Thymus (tissue), 11 donors: Measurements from ENCODE around the gene GAS7. TPM values are rescaled to one million over a fixed set of nuclear protein-coding genes. Genes with fewer than 3 reads are reported as not detected.
A peak's percentile ranks its signal among the peaks of the same experiment; 100 is the strongest.

Experiments used
- DNase-seq, 9 donors: peaks; one replicate each; pipeline ENCODE4 v3.0.0-alpha.2; 2013; ENCODE audit warnings: low spot score in 9 of 9, low read depth in 6 of 9, missing footprints in 1 of 9
- H3K27ac ChIP-seq, 2 donors: one replicate each; pipeline ENCODE4 v1.5.1; 2013; ENCODE audit warnings: control low read depth in 1 of 2, low read depth in 1 of 2, low read length in 1 of 2, mild to moderate bottlenecking in 1 of 2, moderate library complexity in 1 of 2
- H3K27me3 ChIP-seq, 2 donors: one replicate each; pipeline ENCODE4 v1.5.1; 2013; ENCODE audit warnings: low read length in 1 of 2; ENCODE audit not compliant: control insufficient read depth in 2 of 2, insufficient read depth in 1 of 2
- H3K36me3 ChIP-seq, 2 donors: one replicate each; pipeline ENCODE4 v1.5.1; 2013; ENCODE audit warnings: low read length in 1 of 2, mild to moderate bottlenecking in 1 of 2, moderate library complexity in 1 of 2; ENCODE audit not compliant: control insufficient read depth in 2 of 2, insufficient read depth in 2 of 2
- H3K4me1 ChIP-seq, 2 donors: one replicate each; pipeline ENCODE4 v1.5.1; 2013; ENCODE audit warnings: low read length in 2 of 2; ENCODE audit not compliant: control insufficient read depth in 2 of 2, insufficient read depth in 2 of 2
- H3K4me3 ChIP-seq, 2 donors: one replicate each; pipeline ENCODE4 v1.5.1; 2013; ENCODE audit warnings: low read length in 2 of 2, control low read depth in 1 of 2, mild to moderate bottlenecking in 1 of 2
- H3K9me3 ChIP-seq, 2 donors: one replicate each; pipeline ENCODE4 v1.5.1; 2013; ENCODE audit warnings: low read length in 1 of 2, mild to moderate bottlenecking in 1 of 2; ENCODE audit not compliant: control insufficient read depth in 2 of 2, insufficient read depth in 1 of 2
- WGBS: extraction: QIAGEN DNeasy Blood & Tissue Kit; methylation state at CpG from one replicate; pipeline ENCODE4 v1.1.7; 2013; 5-methylcytosine and 5-hydroxymethylcytosine counted together
- polyA plus RNA-seq: library from polyadenylated mRNA; stranded (reverse); fragments of 200-250 nt; gene quantifications from one replicate; pipeline ENCODE4 v1.2.3, GENCODE V29; 2013
- total RNA-seq: library from RNA; stranded (reverse); fragments of 120-200 nt; gene quantifications from one replicate; pipeline ENCODE4 v1.2.4, GENCODE V29; 2013
- donor health status: healthy.

Gene GAS7
- total and polyA plus RNA-seq, 2 donors = 4.3 to 9.7 TPM

DNA sequence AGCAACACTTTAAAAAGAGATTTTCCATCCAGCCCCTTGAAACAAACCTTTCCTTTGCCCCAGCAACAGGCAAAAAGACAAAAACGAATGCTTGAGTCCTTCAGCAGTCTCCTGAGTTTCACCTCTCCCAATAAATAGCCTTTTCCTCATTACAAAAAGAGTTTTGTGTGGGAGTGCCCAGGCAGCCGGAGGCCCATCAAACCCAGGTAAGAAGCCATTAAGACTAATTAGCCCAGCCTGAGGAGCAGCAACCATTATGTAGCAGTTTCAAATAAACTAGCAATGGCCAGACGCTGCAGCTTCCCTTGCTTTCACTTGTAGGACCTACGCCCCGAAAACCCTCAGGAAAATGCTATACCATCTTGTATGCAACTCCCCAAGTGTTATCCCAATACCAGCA, 15.6 kb downstream of the GAS7 start:
- H3K36me3 ChIP-seq = no peaks in the 10 kb centered on the region
- 98% methylated on average over 5 of the region's 5 CpGs for WGBS
- H3K4me3 ChIP-seq = no peak overlapping the region
- DNase-seq = no peak
- peaks cover 5 to 13% of the 10 kb centered on the region in 2 donors for H3K4me1 ChIP-seq
- no peaks in the 10 kb centered on the region for H3K9me3 ChIP-seq
- H3K27ac ChIP-seq = no peak overlapping the region
- H3K27me3 ChIP-seq = no peaks in the 10 kb centered on the region

DNA sequence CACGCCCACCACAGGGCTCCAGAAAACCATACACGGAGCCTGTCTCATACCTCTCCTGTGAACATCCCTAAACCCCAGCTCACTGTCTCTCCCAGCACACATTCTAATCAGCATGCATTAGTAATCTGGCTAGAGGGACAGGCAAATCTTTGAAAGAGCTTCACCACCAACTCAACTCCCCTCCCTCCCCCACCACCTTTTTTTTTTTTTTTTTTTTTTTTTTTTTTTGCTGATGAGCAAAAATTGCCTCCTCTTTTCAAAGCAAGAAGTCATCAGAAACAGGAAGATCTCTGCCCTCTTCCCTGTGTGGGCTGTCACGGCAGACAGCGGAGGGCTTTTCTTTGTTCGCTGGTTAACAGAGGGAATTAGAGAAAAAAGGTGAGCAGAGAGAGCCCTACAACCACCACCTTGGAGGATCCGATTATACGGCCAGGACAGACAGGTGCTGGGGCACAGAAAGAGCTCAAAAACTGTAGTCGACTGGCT, 19.9 kb downstream of the GAS7 start:
- no peaks in the 10 kb centered on the region for H3K27me3 ChIP-seq
- no peak for DNase-seq
- H3K27ac ChIP-seq = no peak overlapping the region
- H3K4me3 ChIP-seq = no peak overlapping the region
- no peaks in the 10 kb centered on the region for H3K9me3 ChIP-seq
- 46% methylated on average over 8 of the region's 8 CpGs for WGBS
- peaks cover 5 to 22% of the 10 kb centered on the region in 2 donors for H3K4me1 ChIP-seq
- no peaks in the 10 kb centered on the region for H3K36me3 ChIP-seq

DNA sequence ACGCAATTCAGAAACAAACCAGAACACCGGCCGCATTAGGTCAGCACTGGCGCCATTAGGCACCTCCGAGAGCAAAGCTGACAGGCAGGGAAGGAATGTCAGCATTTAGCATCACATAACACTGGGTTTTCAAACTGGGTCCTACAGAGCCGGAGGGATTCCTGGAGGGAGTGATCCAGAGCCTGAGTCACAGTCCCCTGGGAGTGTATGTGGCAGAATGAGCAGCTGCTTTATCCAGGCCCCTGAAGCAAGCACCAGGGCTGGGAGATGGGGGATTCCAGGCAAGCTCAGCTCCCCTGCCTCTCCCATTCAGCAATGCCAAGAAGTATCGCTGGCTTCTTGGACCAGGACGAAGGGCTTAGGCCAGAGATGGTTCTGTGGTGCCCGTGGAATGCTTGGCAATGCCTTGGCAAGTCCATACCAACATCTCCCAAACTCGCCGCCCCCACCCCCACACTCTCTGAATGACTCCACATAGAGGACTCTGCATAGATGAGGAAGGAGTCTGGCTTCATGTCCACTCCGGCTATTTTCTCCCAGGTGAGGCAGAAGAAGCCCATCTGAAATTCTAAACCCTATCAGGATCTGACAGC, 20.4 kb downstream of the GAS7 start:
- peaks cover 5 to 22% of the 10 kb centered on the region in 2 donors for H3K4me1 ChIP-seq
- no peaks in the 10 kb centered on the region for H3K9me3 ChIP-seq
- no peak overlapping the region for H3K4me3 ChIP-seq
- no peak for DNase-seq
- H3K27me3 ChIP-seq = no peaks in the 10 kb centered on the region
- 90% methylated on average over 12 of the region's 12 CpGs for WGBS
- no peak overlapping the region for H3K27ac ChIP-seq
- H3K36me3 ChIP-seq = no peaks in the 10 kb centered on the region

DNA sequence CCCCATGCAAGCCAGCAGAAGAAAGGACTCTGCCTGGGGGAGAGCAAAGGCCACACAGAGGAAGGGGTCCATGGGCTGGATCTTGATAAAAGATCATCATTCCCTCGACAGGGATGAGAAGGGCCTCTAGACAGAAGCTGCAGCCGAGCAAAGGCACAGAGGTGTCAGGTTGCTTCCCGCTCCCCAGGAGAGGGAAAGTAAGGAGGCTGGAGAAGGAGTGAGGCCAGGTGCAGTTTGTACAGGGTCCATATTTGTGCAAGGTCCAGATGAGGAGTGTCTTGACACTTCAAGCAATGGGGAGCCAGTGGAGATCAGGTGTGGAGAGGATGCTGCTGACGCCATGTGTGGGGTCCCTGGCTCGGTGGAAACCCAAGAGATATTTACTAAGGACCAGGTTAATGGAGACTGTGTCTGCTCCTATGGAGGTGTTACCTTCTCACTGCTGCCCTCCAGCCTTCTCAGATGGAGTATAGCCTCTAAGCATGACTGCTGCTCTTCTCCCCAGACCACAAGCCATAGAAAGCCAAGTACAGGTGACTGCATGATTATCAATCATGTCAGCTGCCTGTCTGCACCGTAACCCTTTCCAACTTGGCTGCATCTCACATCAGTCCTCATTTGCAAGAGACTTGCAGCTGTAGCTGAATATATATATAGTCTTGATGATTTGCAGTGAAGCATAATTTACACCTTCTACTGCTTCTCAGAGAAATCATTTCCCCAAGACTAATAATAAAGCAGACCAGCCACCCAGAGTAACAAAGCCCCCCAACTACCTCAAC, 21.1 kb downstream of the GAS7 start:
- DNase-seq = no peak

DNA sequence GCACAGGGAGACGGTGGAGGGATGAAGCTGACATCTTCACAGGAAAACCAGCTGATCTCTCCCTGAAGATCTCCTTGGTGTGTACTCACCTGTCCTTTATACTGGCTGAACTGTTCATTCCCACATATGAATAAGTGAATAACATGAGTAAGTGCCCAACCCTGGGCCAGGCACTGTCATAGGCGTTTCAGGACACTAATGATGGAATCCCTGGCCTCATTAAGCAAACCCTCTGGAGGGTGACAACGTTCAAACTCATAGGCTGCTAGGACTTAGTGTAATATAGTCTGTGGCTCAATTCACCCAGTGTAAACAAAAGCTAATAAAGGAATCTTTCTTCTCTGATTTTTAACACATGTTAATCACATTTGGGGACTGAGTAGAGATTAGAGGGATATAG, 24.5 kb downstream of the GAS7 start:
- no peak for DNase-seq
- H3K27me3 ChIP-seq = no peaks in the 10 kb centered on the region
- H3K9me3 ChIP-seq = no peaks in the 10 kb centered on the region
- no peak overlapping the region for H3K4me3 ChIP-seq
- H3K27ac ChIP-seq = no peak overlapping the region
- no peaks in the 10 kb centered on the region for H3K36me3 ChIP-seq
- 97% methylated on average over 3 of the region's 3 CpGs for WGBS
- H3K4me1 ChIP-seq = peaks cover 23 to 49% of the 10 kb centered on the region in 2 donors

More for the DNA sequence above, 21.1 kb downstream of the GAS7 start:
- Histone ChIP-seq H3K27me3 (no peaks in the 10 kb centered on the region), H3K9me3 (no peaks in the 10 kb centered on the region), H3K27ac (no peak overlapping the region), H3K4me3 (no peak overlapping the region), H3K36me3 (no peaks in the 10 kb centered on the region), H3K4me1 (peaks cover 5 to 26% of the 10 kb centered on the region in 2 donors)
- 91% methylated on average over 6 of the region's 6 CpGs for WGBS

DNA sequence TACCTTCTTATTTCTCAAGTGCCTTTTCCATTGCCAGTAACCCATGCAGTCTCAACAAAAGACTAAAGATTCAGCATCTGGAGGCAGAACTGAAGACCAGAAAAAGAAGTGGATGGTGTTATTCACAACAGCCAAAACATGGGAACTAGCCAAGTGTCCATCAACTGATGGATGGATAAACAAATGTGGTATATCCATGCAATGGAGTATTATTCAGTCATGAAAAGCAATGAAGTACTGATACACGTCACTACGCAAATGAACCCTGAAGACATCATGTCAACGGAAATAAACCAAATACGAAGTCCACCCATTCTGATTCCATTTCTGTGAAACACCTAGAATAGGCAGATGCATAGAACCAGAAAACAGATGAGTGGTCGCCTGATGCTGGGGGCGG, 25.6 kb downstream of the GAS7 start:
- 99% methylated on average over 6 of the region's 6 CpGs for WGBS
- DNase-seq = no peak
- H3K4me3 ChIP-seq = no peak overlapping the region
- H3K27me3 ChIP-seq = no peaks in the 10 kb centered on the region
- peaks cover 18 to 37% of the 10 kb centered on the region in 2 donors for H3K4me1 ChIP-seq
- H3K27ac ChIP-seq = no peak overlapping the region
- H3K9me3 ChIP-seq = no peaks in the 10 kb centered on the region
- H3K36me3 ChIP-seq = no peaks in the 10 kb centered on the region

DNA sequence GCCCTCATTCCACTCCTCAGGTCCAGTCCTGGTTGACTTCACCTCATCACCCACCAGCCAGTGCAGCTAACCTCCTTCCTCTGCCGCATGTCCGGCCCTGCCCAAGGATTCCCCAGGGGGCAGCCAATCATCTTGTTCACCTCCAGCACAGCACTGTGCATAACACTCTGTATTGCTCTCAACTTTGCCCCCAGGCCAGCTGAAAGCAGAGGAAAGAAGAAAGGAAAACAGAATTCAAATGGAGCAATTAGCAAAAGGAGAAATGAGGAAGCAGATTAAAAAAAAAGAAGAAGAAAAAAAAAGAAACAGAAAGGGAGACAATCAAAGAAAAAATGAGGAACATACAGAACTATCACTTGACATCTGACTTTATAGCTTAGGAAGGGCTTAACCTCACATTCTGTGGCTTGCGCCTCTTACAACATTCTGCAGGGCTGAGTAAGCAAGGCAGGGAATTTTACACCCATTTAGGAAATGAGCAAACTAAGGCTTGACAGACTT, 26.1 kb downstream of the GAS7 start:
- no peak for DNase-seq
- Histone ChIP-seq H3K27ac (peak overlapping the region; percentile 63 to 82), H3K4me1 (peaks cover 18 to 33% of the 10 kb centered on the region in 2 donors), H3K27me3 (no peaks in the 10 kb centered on the region), H3K4me3 (no peak overlapping the region), H3K36me3 (no peaks in the 10 kb centered on the region), H3K9me3 (no peaks in the 10 kb centered on the region)
- 36% methylated on average over 3 of the region's 3 CpGs for WGBS

DNA sequence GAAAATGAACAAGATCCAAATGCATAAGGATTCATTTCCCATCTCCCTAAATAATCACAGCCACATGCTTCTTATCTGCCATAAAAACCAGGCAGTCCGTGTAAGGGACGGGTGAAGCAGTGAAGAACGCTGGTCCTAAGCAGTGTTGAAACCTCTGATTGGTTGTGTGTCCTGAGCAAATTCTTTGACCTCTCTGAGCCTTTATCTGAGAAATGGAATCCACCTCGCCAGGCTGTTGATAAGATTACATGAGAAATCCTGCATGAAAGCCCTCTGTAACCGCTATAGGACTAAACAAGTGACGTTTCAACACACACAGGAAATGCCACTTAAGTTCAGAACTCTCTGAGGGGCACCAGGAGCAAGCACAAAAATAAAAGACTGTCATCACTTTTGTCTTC, 26.8 kb downstream of the GAS7 start:
- H3K27ac ChIP-seq = peak overlapping the region; percentile 63 to 82
- peak in 6 of 9 donors; percentile 45 to 80 (median 55) for DNase-seq
- H3K27me3 ChIP-seq = no peaks in the 10 kb centered on the region
- WGBS = 10% methylated on average over 6 of the region's 6 CpGs
- H3K4me3 ChIP-seq = peak overlapping the region in 1 of 2 donors; percentile 25
- peaks cover 18 to 29% of the 10 kb centered on the region in 2 donors for H3K4me1 ChIP-seq
- no peaks in the 10 kb centered on the region for H3K36me3 ChIP-seq
- no peaks in the 10 kb centered on the region for H3K9me3 ChIP-seq

DNA sequence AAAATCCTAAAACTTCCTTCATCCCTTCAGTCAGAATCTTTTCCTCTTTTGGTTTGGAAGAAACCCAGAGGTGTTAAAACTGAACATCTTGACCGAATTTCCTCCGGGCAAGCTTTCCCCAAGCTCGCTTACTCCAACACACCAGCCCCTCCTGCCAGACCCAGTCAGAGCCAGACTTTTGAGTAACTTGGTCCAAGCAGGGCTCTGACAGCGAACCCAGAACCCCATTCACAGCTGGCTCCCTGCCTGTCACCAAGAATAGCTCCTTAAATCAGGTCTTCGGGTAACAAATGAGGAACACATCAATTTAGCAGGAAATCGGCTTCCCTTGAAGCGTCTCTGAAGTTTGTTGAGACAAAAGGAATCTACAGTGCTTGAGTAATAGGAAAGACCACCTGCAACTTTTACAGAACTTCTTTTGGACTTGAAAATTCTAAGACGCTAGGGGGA, 27.3 kb downstream of the GAS7 start:
- peak overlapping the region; percentile 36 to 63 for H3K27ac ChIP-seq
- no peaks in the 10 kb centered on the region for H3K36me3 ChIP-seq
- WGBS = 19% methylated on average over 8 of the region's 8 CpGs
- no peaks in the 10 kb centered on the region for H3K27me3 ChIP-seq
- H3K4me1 ChIP-seq = peaks cover 18 to 29% of the 10 kb centered on the region in 2 donors
- DNase-seq = peak in 2 of 9 donors; percentile 24 to 63
- H3K4me3 ChIP-seq = peak overlapping the region in 1 of 2 donors; percentile 25
- no peaks in the 10 kb centered on the region for H3K9me3 ChIP-seq
